ENCODE measurements around the gene KRT85.

GRCh38 chr12:52353766-52354165 is 13.5 kb downstream of the KRT85 start:
- TF ChIP-seq CTCF (IDR thresholded peaks at IDR 0.05; ENCODE audit: low read length) (no peak), EZH2 (IDR thresholded peaks at IDR 0.05; ENCODE audit: borderline replicate concordance, low read length) (no peak)

All from OCI-LY1 (cell line).